ENCODE data around the gene BCAS1.

- TF ChIP-seq NFIC (IDR thresholded peaks at IDR 0.05; ENCODE audit: low read depth, low read length) (no peak), E4F1 (IDR thresholded peaks at IDR 0.05; ENCODE audit: borderline replicate concordance, partially characterized antibody) (no peak), SIN3A (IDR thresholded peaks at IDR 0.05; ENCODE audit: low read depth, low read length) (no peak), POLR2A (IDR thresholded peaks at IDR 0.05; ENCODE audit: low read depth, low read length) (no peak), GABPA (IDR thresholded peaks at IDR 0.05; ENCODE audit: low read depth) (no peak)
Observed at GRCh38 chr20:54000262-54000661, 70.1 kb downstream of the BCAS1 start.
